Loucy (cell line): Measurements from ENCODE around the gene MANF.
A peak's percentile ranks its signal among the peaks of the same experiment; 100 is the strongest.

ENCODE experiments used
- CTCF ChIP-seq: fragments of 200-600 bp; sonication (generic); conservative IDR thresholded peaks from 2 replicates; pipeline ENCODE4 v1.5.1; 2014; ENCODE audit warnings: mild to moderate bottlenecking, antibody characterized with exemption, low read length
- EZH2phosphoT487 ChIP-seq: fragments of 200-600 bp; IDR thresholded peaks from 2 replicates; pipeline ENCODE4 v1.6.1; 2018; ENCODE audit warnings: antibody characterized with exemption, mild to moderate bottlenecking, moderate library complexity, borderline replicate concordance

GRCh38 chr3:51388286-51389029 lies 3.4 kb downstream of the MANF start:
- TF ChIP-seq CTCF (peak; percentile 37; the same call in 1 of the 2 replicates), EZH2phosphoT487 (no peak)
